HEK293 (cell line): ENCODE results near the gene ALDOC.

ENCODE experiments used
- GLIS2 ChIP-seq: fragments of 450-650 bp; formaldehyde crosslinking; IDR thresholded peaks from 2 replicates; pipeline ENCODE4 v1.5.1; 2016; ENCODE audit warnings: missing biosample characterization, missing genetic modification characterization
- KLF16 ChIP-seq: fragments of 450-650 bp; formaldehyde crosslinking; IDR thresholded peaks from 2 replicates; pipeline ENCODE4 v1.5.1; 2017; ENCODE audit warnings: missing biosample characterization, missing genetic modification characterization
- ZNF138 ChIP-seq: fragments of 450-650 bp; formaldehyde crosslinking; IDR thresholded peaks from 2 replicates; pipeline ENCODE4 v1.5.1; 2016; ENCODE audit warnings: missing biosample characterization, missing genetic modification characterization, borderline replicate concordance
- ZNF23 ChIP-seq: fragments of 450-650 bp; formaldehyde crosslinking; IDR thresholded peaks from 2 replicates; pipeline ENCODE4 v1.5.1; 2016; ENCODE audit warnings: missing biosample characterization, missing genetic modification characterization, borderline replicate concordance
- ZNF24 ChIP-seq: fragments of 450-650 bp; formaldehyde crosslinking; IDR thresholded peaks from 2 replicates; pipeline ENCODE4 v1.5.1; 2016; ENCODE audit warnings: missing biosample characterization, missing genetic modification characterization
- ZNF510 ChIP-seq: fragments of 450-650 bp; formaldehyde crosslinking; IDR thresholded peaks from 2 replicates; pipeline ENCODE4 v1.5.1; 2018; ENCODE audit warnings: mild to moderate bottlenecking, missing genetic modification characterization, missing biosample characterization; ENCODE audit not compliant: insufficient replicate concordance
- ZNF707 ChIP-seq: fragments of 450-650 bp; formaldehyde crosslinking; IDR thresholded peaks from 2 replicates; pipeline ENCODE4 v1.5.1; 2016; ENCODE audit warnings: missing biosample characterization, missing genetic modification characterization
- ZNF830 ChIP-seq: fragments of 450-650 bp; IDR thresholded peaks from 2 replicates; pipeline ENCODE4 v1.5.0; 2018; ENCODE audit warnings: missing biosample characterization, missing genetic modification characterization, low read depth, mild to moderate bottlenecking, moderate library complexity
- TF ChIP-seq, protein P1 (sequence below): fragments of 450-650 bp; formaldehyde crosslinking; conservative IDR thresholded peaks from 2 replicates; pipeline ENCODE4 v1.5.1; 2016; ENCODE audit warnings: low read depth, missing biosample characterization, missing genetic modification characterization
- TF ChIP-seq, protein P2 (sequence below): fragments of 450-650 bp; formaldehyde crosslinking; IDR thresholded peaks from 2 replicates; pipeline ENCODE4 v1.5.1; 2016; ENCODE audit warnings: missing biosample characterization, missing genetic modification characterization

DNA sequence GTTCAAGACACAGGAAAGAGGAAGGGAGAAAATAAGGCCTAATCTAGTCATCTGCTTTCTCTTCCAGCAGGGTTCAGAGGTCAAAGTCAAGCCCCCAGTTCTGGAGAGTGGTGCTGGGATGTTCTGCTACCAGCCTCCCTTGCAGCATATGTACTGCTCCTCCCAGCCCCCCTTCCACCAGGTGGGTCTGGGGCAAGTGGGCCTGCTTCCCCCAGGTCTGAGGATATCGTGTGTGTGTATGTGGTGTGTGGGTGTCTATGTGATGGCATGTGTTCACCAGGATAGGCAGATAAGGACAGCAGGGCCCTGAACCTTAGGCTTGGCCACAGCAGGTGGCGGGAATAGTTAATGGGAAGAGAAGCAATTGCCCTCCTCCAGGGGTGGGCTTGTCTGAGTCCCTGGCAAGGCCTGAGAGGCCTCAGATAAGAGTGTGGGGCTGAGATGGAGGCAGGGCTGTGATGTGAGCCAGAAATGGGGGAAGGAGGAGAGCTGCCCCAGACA is 49.5 kb downstream of the ALDOC start:
- TF ChIP-seq, protein P1, sequence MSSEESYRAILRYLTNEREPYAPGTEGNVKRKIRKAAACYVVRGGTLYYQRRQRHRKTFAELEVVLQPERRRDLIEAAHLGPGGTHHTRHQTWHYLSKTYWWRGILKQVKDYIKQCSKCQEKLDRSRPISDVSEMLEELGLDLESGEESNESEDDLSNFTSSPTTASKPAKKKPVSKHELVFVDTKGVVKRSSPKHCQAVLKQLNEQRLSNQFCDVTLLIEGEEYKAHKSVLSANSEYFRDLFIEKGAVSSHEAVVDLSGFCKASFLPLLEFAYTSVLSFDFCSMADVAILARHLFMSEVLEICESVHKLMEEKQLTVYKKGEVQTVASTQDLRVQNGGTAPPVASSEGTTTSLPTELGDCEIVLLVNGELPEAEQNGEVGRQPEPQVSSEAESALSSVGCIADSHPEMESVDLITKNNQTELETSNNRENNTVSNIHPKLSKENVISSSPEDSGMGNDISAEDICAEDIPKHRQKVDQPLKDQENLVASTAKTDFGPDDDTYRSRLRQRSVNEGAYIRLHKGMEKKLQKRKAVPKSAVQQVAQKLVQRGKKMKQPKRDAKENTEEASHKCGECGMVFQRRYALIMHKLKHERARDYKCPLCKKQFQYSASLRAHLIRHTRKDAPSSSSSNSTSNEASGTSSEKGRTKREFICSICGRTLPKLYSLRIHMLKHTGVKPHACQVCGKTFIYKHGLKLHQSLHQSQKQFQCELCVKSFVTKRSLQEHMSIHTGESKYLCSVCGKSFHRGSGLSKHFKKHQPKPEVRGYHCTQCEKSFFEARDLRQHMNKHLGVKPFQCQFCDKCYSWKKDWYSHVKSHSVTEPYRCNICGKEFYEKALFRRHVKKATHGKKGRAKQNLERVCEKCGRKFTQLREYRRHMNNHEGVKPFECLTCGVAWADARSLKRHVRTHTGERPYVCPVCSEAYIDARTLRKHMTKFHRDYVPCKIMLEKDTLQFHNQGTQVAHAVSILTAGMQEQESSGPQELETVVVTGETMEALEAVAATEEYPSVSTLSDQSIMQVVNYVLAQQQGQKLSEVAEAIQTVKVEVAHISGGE: no peak
- TF ChIP-seq ZNF707 (no peak), GLIS2 (no peak), ZNF24 (no peak), ZNF830 (tag by site-specific recombination) (no peak), KLF16 (tag by site-specific recombination) (no peak), ZNF510 (tag by site-specific recombination) (no peak), ZNF23 (tag by site-specific recombination) (no peak), ZNF138 (tag by site-specific recombination) (no peak)
- TF ChIP-seq, protein P2, sequence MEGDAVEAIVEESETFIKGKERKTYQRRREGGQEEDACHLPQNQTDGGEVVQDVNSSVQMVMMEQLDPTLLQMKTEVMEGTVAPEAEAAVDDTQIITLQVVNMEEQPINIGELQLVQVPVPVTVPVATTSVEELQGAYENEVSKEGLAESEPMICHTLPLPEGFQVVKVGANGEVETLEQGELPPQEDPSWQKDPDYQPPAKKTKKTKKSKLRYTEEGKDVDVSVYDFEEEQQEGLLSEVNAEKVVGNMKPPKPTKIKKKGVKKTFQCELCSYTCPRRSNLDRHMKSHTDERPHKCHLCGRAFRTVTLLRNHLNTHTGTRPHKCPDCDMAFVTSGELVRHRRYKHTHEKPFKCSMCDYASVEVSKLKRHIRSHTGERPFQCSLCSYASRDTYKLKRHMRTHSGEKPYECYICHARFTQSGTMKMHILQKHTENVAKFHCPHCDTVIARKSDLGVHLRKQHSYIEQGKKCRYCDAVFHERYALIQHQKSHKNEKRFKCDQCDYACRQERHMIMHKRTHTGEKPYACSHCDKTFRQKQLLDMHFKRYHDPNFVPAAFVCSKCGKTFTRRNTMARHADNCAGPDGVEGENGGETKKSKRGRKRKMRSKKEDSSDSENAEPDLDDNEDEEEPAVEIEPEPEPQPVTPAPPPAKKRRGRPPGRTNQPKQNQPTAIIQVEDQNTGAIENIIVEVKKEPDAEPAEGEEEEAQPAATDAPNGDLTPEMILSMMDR (tag by site-specific recombination): no peak
